SW480 (cell line): Measurements from ENCODE around the gene LHFPL3.
"Not testable (repeated sequence)": the region's sequence is repeated elsewhere in the genome, so short reads cannot be mapped to it uniquely, and the experiment has no call there.

ENCODE experiments used
- DNase-seq: peaks from one replicate; pipeline ENCODE4 v3.0.0-alpha.2; 2016; ENCODE audit warnings: low spot score

LHFPL3 gene

DNA sequence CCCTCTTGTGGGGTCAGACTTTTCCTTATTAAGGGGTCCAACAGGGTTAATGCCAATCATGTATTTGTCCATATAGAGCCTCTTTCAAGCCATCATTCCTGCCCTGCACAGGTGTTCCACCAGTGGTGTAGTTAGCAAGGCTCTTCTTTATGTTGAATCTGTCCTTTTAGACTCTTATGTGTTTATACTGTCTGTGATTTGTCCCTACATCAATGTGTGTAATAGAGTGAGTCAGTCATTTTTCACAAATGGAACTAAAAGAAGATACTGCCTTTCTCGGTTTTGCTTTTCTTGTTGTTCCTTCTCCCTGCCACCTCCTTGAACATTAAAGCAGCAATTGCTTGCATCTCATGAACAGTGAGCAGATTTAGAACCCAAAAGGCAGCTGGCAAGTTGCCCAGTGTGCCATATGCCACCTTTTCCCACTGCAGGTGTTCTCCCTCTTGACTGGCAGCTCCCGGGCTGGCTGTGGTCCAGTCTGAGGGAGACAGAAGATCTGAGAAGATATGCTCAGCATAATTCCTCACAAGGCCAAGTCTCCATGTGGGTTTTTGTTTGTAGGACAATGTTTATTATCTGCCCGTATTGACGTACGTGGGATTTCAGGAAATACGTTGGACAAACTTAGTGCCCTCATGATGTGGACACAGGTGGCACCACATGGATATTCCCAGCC lies 154.1 kb downstream of the LHFPL3 start:
- DNase-seq = no peak

GRCh38 chr7:104486931-104487330 lies 158.5 kb downstream of the LHFPL3 start:
- no peak for DNase-seq

- no peak for DNase-seq
Measured at GRCh38 chr7:104487642-104488041, 159.2 kb downstream of the LHFPL3 start.

GRCh38 chr7:104497379-104497967 lies 169.1 kb downstream of the LHFPL3 start:
- no peak for DNase-seq

- DNase-seq = no peak
Measured at GRCh38 chr7:104499975-104500374, 171.6 kb downstream of the LHFPL3 start.

DNA sequence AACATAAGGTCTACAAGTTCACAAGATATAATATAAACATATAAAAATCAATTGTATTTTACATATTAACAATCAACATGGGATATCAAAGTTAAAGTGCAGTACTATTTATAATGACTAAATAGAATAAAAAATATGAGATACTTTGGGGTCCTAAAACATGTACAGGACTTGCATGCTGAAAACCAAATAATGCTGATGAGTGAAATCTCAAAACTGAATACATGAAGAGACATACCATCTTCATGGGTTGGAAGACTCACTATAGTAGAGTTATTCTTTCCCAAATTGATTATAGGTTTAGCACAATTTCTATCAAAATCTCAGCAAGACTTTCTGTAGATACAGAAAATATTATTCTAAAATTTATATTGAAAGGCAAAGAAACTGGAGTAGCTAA lies 181.5 kb downstream of the LHFPL3 start:
- DNase-seq = no peak

DNA sequence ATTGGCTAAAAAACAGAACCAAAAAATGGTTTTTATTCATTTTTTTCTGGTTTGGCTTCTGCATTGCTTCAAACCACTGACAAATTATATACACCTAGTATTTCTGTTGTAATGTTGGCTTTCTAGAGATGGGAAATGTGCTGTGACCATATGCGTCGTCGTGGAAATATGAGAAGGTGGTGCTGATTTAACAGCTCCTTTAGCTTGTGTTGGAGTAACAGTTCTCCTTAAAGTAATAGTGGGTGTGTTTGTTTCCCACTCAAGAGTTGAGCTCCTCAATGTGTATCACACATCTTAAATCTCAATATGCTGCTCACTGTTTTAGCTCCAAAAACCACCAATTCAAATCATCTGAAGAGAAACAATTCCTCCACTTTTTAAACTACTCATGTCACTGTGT lies 196.4 kb downstream of the LHFPL3 start:
- DNase-seq = no peak

DNA sequence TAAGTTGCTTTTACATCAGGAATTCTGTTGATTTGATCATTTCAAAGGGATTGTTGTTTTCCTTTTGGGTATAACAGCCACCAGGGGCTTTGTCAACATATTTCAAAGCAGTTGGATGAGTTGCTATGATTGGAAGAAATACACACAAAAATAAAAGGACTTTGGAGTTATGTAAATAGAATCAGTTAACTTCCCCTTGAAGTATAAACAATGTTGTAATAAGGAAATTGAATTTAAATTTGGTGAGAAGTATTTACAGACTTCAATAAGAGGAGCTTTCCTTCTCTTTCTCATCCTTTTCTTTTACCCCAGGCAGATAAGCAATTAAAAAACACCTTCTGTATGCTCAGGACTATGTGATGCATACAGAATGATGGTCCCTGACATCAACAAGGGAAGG lies 199.7 kb downstream of the LHFPL3 start:
- DNase-seq = no peak

- DNase-seq = peak; percentile 36
Measured at GRCh38 chr7:104529567-104529966, 201.2 kb downstream of the LHFPL3 start.

DNA sequence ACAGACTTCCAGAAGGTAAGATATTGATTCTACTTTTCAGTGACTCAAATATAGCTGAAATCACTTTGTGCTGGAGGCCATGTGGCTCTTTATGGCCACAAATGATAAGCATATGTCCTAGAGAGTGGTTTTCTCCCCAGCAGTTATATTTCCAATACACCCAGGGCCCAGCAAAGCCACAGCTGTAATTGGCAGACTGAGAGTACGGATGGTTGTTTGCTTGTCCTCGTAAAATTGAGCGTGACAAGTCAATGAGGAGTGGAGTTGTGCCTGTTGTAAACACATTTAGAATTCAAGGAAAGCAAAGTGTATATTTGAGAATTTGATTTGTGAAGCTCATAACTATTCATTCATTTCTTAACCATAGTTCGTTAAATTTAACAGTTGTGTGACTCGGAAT lies 201.8 kb downstream of the LHFPL3 start:
- no peak for DNase-seq

DNA sequence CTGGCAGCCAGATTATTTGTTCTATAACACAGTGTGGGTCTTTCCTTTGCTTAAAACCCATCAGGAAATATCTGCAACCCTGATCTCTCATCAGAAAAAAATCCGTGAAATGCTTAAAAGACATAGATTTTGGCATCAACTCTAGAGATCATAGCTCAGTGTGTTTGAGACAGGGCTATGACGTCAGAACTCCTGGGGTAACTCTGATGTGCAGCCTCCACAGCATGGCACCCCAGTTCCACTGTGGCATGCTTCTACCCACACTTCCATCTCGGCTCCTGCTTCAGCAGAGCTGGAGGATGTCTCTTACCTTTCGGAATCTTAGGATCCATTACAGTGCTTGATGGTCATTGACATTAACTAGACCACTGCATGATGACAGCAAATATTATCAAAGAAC lies 205.7 kb downstream of the LHFPL3 start:
- DNase-seq = no peak

GRCh38 chr7:104535841-104536240 lies 207.4 kb downstream of the LHFPL3 start:
- DNase-seq = no peak

DNA sequence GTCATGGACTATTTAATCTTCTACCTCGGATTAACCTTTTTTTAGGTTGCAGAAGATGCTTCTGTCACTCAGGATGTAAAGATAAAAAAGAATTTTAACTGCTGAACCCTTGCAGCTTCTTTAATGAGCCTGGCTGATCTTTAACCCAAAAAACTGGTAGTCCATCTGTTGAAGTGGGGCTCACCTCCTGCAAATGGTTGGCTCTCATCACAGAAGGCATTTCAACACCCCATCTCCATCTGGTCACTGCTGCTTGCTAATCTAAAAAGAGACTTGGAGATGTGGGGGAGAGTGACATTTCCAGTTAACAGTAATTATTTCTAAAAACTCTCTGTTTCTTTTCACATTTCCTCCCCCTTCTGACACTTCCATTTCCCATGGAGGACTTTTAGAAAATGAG lies 208.6 kb downstream of the LHFPL3 start:
- no peak for DNase-seq

DNA sequence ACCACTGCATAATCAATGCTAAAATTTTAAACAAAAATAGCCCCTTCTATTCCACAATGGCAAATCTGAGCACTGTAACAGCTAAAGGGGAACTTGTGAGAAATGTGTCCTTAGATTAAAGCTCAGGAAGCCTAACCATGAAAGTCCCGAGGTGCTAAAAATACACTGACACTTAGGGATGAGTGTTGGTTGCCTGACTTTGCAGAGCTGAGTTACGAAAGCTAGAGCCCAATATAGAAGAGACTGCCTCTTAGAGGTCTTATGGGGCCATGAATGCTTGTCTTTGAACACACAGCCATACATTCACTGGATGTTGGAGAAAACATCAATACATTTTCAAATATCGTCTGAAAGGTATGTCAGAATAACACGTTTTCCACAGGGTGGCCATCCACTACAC lies 209.7 kb downstream of the LHFPL3 start:
- no peak for DNase-seq

- DNase-seq = no peak
Measured at GRCh38 chr7:104541897-104542296, 213.5 kb downstream of the LHFPL3 start.

- peak; percentile 56 for DNase-seq
Measured at GRCh38 chr7:104548861-104549260, 220.5 kb downstream of the LHFPL3 start.

DNA sequence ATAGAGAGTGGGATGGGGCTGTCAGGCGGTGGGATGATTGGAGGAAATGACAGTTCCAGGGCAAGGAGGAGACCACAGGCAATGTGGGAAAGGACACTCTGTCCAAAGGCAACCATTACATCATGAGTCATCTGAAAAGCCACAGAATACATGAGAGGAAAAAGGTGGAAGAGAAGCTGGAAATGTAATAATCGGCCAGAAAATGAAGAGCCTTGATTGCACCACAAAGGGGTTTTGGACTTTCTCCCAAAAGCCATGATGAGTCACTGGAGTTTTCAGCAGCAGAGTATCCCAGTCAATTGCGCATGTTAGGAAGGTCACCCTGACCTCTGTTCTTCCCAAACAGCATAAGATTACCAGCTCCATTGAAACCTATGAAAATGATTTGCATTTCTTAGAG lies 222.0 kb downstream of the LHFPL3 start:
- DNase-seq = peak; percentile 19

DNA sequence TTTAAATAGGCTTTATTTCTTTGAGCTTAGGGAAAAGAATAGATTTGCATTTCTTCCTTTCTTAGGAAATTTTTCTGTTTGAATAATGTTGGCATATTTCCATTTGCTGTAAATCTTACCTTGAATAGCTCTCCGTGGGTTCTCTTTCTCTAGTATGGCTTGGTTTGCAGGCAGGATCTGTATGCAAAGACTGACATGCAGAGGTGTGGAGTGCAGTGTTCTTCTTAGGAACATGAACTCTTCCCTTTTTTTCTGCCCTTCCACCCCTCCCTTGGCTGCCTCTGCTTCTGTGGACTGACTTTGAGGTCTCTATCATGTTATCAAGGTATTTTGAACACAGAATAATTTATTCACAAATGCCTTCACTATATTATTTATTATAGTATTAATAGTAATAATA lies 222.8 kb downstream of the LHFPL3 start:
- no peak for DNase-seq

DNA sequence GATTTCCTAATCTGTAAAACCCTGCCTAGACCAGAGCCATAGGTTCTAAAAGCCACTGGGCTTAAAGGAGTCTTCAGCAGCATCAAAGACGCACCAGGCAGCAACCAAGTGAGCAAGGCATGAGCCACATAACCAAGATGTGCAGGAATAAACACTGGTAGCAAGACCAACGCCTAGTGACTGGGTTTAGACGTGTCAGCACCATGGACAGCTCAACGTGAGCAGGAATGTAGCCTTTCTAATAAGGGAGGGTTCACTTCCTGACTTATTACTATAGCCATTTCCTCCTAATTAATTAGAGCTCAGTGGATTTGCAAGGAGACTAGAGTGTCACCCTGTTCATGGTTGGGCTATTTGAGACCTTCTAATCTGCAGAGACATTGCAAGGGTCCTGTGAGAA lies 223.7 kb downstream of the LHFPL3 start:
- peak; percentile 63 for DNase-seq

DNA sequence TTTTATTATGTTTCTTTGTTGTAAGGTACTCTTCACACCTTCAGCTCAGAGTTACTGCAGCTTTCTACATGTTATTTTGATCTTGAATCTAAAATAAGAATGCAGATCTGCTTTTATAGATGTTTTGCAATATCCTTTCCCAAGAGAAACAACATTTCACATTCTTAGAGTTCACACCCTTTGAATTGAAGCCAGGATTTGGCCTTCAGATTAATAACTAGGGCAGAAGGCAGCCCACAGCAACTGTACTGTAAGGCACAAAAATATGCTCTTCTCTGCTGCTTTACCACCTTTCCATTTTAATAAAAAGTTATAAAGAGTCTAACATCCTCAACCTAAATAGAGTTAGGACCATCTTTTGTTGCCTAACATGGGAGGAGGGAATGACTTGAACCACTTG lies 224.7 kb downstream of the LHFPL3 start:
- DNase-seq = no peak

DNA sequence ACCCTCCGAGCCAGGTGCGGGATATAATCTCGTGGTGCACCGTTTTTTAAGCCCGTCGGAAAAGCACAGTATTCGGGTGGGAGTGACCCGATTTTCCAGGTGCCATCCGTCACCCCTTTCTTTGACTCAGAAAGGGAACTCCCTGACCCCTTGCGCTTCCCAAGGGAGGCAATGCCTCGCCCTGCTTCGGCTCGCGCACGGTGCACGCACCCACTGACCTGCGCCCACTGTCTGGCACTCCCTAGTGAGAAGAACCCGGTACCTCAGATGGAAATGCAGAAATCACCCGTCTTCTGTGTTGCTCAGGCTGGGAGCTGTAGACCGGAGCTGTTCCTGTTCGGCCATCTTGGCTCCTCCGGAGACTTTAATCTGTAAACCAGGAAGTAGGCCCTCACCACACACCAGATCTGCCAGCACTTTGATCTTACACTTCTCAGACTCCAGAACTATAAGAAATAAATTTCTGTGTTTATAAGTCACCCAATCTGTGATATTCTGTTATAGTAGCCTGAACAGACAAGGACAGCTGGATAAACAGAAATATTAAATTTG lies 235.0 kb downstream of the LHFPL3 start:
- not testable (repeated sequence) for DNase-seq

DNA sequence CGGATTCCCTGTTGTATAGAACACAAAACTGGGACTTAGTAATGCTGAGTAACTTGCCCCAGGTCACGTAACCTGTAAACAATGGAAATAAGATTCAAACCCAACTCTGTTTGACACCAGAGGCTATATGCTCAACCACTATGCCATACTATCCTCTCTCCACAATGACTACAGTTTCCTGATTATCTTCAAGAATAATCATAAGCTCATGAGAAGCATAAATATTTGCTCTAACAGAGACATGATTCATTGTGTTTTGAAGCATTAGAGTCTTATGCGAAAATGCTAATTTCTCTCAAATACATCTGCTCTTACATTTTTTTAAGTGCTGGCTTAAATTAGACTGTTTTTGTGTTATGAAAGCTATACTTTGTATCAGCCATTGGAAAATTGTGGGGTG lies 241.3 kb downstream of the LHFPL3 start:
- DNase-seq = no peak

GRCh38 chr7:104572554-104572953 lies 244.2 kb downstream of the LHFPL3 start:
- no peak for DNase-seq

- peak; percentile 42 for DNase-seq
Measured at GRCh38 chr7:104584620-104585019, 256.2 kb downstream of the LHFPL3 start.
